OCI-LY1 (cell line): Measurements from ENCODE around the gene HDAC3.

Source experiments
- H2AFZ ChIP-seq: fragments of 200-600 bp; sonication (generic), shearing (Covaris generic); 2 replicates; pipeline ENCODE4 v1.6.0; 2014; ENCODE audit warnings: antibody characterized with exemption, mild to moderate bottlenecking, low read length
- H3F3A ChIP-seq: fragments of 200-600 bp; sonication (generic), shearing (Covaris generic); 2 replicates; pipeline ENCODE4 v1.6.0; 2014; ENCODE audit warnings: mild to moderate bottlenecking, antibody characterized with exemption, low read length, moderate library complexity; ENCODE audit not compliant: insufficient read depth
- H3K27ac ChIP-seq: fragments of 200-600 bp; sonication (generic); 2 replicates; pipeline ENCODE4 v1.5.1; 2014; ENCODE audit warnings: low read length, mixed run types, mild to moderate bottlenecking, low read depth; ENCODE audit not compliant: poor library complexity, severe bottlenecking
- H3K27me3 ChIP-seq: fragments of 200-600 bp; sonication (generic); 2 replicates; pipeline ENCODE4 v1.6.0; 2014; ENCODE audit warnings: antibody characterized with exemption, mild to moderate bottlenecking, low read length, moderate library complexity; ENCODE audit not compliant: insufficient read depth
- H3K36me3 ChIP-seq: fragments of 200-600 bp; sonication (generic); 2 replicates; pipeline ENCODE4 v1.6.1; 2014; ENCODE audit warnings: mild to moderate bottlenecking, antibody characterized with exemption, low read length, moderate library complexity, mixed read lengths; ENCODE audit not compliant: insufficient read depth
- H3K4me1 ChIP-seq: fragments of 200-600 bp; sonication (generic); 2 replicates; pipeline ENCODE4 v1.5.1; 2014; ENCODE audit warnings: mild to moderate bottlenecking, low read length, moderate library complexity; ENCODE audit not compliant: insufficient read depth, severe bottlenecking
- H3K4me2 ChIP-seq: fragments of 200-600 bp; sonication (generic), shearing (Covaris generic); 2 replicates; pipeline ENCODE4 v1.6.1; 2014; ENCODE audit warnings: low read length
- H3K4me3 ChIP-seq: fragments of 200-600 bp; sonication (generic); 2 replicates; pipeline ENCODE4 v1.5.1; 2014; ENCODE audit warnings: low read length, low read depth, mild to moderate bottlenecking, mixed read lengths; ENCODE audit not compliant: poor library complexity, severe bottlenecking
- H3K79me2 ChIP-seq: fragments of 200-600 bp; shearing (Covaris generic); 2 replicates; pipeline ENCODE4 v1.6.1; 2016; ENCODE audit warnings: mixed run types, low read length, mixed read lengths; ENCODE audit not compliant: insufficient read depth
- H3K9ac ChIP-seq: fragments of 200-600 bp; sonication (generic), shearing (Covaris generic); 2 replicates; pipeline ENCODE4 v1.6.1; 2014; ENCODE audit warnings: mild to moderate bottlenecking, low read length, mixed read lengths
- H3K9me2 ChIP-seq: fragments of 200-600 bp; sonication (generic), shearing (Covaris generic); 2 replicates; pipeline ENCODE4 v1.6.1; 2014; ENCODE audit warnings: low read depth, mild to moderate bottlenecking, low read length, mixed read lengths
- H3K9me3 ChIP-seq: fragments of 200-600 bp; shearing (Covaris generic); 2 replicates; pipeline ENCODE4 v1.6.1; 2014; ENCODE audit warnings: low read length, mixed read lengths
- H4K20me1 ChIP-seq: fragments of 200-600 bp; sonication (generic), shearing (Covaris generic); 2 replicates; pipeline ENCODE4 v1.6.0; 2016; ENCODE audit warnings: mild to moderate bottlenecking, low read length; ENCODE audit not compliant: insufficient read depth
- EZH2 ChIP-seq: fragments of 200-600 bp; sonication (generic), shearing (Covaris generic); IDR thresholded peaks from 2 replicates; pipeline ENCODE4 v1.8.0; 2017; ENCODE audit warnings: borderline replicate concordance, mixed run types, mild to moderate bottlenecking, antibody characterized with exemption, low read length, moderate library complexity, mixed read lengths
- TF ChIP-seq, protein P1 (sequence below): fragments of 200-600 bp; sonication (generic), shearing (Covaris generic); IDR thresholded peaks from 2 replicates; pipeline ENCODE4 v1.5.1; 2017; ENCODE audit warnings: mild to moderate bottlenecking, antibody characterized with exemption, low read length, moderate library complexity, mixed read lengths

The HDAC3 gene

DNA sequence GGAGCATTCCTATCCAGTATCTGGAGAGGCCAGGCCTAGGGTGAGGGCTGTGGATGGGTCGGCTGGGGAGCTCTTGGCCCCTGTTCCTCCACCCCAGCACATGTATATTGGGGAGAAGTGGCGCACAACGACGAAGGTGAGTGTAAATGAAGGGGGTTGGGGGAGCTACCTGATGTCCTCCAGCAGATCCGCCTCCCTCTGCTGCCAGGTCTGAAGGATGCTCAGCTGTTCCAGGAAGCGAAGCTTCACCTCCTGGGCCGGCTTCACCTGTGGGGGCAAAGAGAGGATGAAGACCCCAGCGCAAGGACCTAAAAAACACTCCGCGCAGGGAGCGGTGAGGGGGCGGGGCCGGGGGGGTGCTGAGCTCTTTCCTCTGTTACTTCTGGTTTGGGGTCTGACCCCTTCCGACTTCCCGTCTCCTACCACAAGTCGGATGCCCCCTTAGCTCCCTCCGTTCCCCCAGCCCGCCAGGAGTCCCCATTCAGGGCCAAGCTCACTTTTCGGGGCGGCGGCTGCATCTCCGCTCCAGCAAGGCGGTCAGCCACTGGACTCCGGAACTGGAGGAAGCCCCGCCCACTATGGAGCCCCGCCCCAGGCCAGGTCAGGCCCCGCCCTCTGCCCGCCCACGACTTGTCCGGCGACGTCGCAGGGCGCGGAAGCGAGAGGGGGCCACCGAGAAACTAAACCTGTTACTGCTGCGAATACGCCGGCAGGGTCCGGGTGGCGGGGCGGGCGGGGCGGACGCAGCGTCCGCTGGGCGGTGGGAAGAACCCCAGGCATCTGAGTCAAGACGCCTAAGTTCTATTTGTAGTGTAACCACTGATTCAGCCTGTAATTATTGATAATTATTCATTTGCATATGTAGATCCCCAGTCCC is 14.4 kb upstream of the HDAC3 start, which contains the start of gene FCHSD1:
FCHSD1 (minus strand) TSS at position 568 of the 877 bp plus-strand sequence; CDS start at position 518, 50 bp downstream.
- H3K36me3 ChIP-seq: peaks cover 7% of the 10 kb centered on the region; the same call in 1 of the 2 replicates
- H3K4me2 ChIP-seq: peak within 1 kb of the TSS; percentile 91
- H3K27me3 ChIP-seq: no peaks in the 10 kb centered on the region; the same call in 1 of the 2 replicates
- no peak within 1 kb of the TSS for H3K27ac ChIP-seq
- H2AFZ ChIP-seq: peak within 1 kb of the TSS; percentile 72
- H3K79me2 ChIP-seq: no peaks in the 10 kb centered on the region
- H4K20me1 ChIP-seq: no peaks in the 10 kb centered on the region
- peaks cover 15% of the 10 kb centered on the region for H3K4me1 ChIP-seq
- H3K4me3 ChIP-seq: peak within 1 kb of the TSS; percentile 92
- H3F3A ChIP-seq: no peaks in the 10 kb centered on the region
- TF ChIP-seq, protein P1, sequence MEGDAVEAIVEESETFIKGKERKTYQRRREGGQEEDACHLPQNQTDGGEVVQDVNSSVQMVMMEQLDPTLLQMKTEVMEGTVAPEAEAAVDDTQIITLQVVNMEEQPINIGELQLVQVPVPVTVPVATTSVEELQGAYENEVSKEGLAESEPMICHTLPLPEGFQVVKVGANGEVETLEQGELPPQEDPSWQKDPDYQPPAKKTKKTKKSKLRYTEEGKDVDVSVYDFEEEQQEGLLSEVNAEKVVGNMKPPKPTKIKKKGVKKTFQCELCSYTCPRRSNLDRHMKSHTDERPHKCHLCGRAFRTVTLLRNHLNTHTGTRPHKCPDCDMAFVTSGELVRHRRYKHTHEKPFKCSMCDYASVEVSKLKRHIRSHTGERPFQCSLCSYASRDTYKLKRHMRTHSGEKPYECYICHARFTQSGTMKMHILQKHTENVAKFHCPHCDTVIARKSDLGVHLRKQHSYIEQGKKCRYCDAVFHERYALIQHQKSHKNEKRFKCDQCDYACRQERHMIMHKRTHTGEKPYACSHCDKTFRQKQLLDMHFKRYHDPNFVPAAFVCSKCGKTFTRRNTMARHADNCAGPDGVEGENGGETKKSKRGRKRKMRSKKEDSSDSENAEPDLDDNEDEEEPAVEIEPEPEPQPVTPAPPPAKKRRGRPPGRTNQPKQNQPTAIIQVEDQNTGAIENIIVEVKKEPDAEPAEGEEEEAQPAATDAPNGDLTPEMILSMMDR: no peak
- TF ChIP-seq EZH2: no peak
- H3K9me2 ChIP-seq: no peaks in the 10 kb centered on the region
- H3K9me3 ChIP-seq: no peaks in the 10 kb centered on the region
- peak within 1 kb of the TSS; percentile 65 for H3K9ac ChIP-seq

DNA sequence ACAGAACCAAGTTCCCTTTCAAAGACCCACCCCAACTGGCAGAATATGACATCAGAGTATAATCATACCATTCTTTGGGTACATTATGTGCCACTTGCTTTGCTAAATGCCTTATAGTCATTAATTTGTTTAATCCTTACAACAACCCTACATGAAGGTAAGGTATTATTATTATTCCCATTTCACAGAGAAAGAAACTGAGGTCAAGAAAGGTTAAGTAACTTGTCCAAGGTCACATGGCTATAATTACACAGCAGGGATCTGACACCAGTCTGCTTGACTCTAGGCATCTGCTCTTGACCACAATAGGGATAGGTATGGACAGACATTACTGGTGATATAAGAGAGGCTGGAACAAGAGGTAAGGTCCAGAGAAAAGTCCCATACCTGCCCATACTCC is 13.3 kb upstream of the HDAC3 start:
- peak overlapping the region; percentile 91 for H3K4me2 ChIP-seq
- H3K9ac ChIP-seq: no peak overlapping the region
- H4K20me1 ChIP-seq: no peaks in the 10 kb centered on the region
- no peaks in the 10 kb centered on the region for H3K9me2 ChIP-seq
- peaks cover 15% of the 10 kb centered on the region for H3K4me1 ChIP-seq
- H3K36me3 ChIP-seq: peaks cover 17% of the 10 kb centered on the region; the same call in 1 of the 2 replicates
- no peak overlapping the region for H3K27ac ChIP-seq
- no peaks in the 10 kb centered on the region for H3K9me3 ChIP-seq
- no peaks in the 10 kb centered on the region for H3K79me2 ChIP-seq
- H2AFZ ChIP-seq: no peak overlapping the region
- TF ChIP-seq EZH2: no peak
- TF ChIP-seq, protein P1: no peak
- H3K4me3 ChIP-seq: no peak overlapping the region
- no peaks in the 10 kb centered on the region for H3K27me3 ChIP-seq
- no peaks in the 10 kb centered on the region for H3F3A ChIP-seq

DNA sequence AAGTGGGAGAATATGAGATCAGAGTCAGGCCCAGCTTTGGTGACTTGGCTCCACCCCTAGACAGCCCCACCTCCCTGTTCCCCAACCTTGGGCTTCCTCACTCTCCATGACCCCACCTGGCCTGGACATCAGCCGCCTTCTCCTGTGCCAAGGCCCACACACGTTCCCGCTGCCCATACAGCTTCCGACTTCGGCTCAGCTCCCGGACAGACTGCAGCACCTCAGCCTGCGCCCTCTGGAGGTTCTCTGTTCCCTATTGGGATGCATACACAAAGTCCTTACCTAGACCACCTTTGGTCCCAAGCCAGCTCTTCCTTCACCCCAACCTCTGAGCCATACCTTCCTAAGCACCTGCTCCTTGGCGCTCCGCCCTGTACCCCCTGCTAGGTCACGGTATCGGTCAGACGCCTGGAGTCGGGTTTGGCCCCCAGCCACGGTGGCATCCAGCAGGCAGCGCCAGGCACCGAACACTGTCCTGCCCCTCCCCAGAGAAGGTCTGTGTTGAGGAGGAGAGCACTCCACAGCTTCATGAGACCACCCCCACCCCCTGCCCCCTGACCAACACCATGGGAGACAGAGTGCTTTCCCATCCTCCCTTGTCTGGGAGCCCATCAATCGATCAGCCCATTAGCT is 12.5 kb upstream of the HDAC3 start:
- Histone ChIP-seq H3K9me3 (no peaks in the 10 kb centered on the region), H3K9ac (no peak overlapping the region), H3K36me3 (peaks cover 25% of the 10 kb centered on the region; the same call in 1 of the 2 replicates), H4K20me1 (no peaks in the 10 kb centered on the region), H3K79me2 (no peaks in the 10 kb centered on the region), H3F3A (no peaks in the 10 kb centered on the region), H3K9me2 (no peaks in the 10 kb centered on the region), H3K4me2 (no peak overlapping the region), H3K27me3 (no peaks in the 10 kb centered on the region), H3K27ac (no peak overlapping the region), H3K4me1 (peaks cover 15% of the 10 kb centered on the region), H2AFZ (no peak overlapping the region), H3K4me3 (no peak overlapping the region)
- TF ChIP-seq, protein P1: no peak
- no peak for TF ChIP-seq EZH2
